Lung (tissue), 13 donors: ENCODE measurements around the gene TWF2. TPM values are rescaled to one million over a fixed set of nuclear protein-coding genes. Genes with fewer than 3 reads are reported as not detected.
A peak's percentile ranks its signal among the peaks of the same experiment; 100 is the strongest.

ENCODE experiments used
- ATAC-seq: fragments of 200-7000 bp; cut with Tn5 transposase; one replicate; pipeline ENCODE4 v1.9.1; 2020; ENCODE audit warnings: moderate number of reproducible peaks; ENCODE audit not compliant: insufficient read depth, low FRiP score
- DNase-seq, 3 donors: peaks; one replicate each; pipeline ENCODE4 v3.0.0-alpha.2; 2013 to 2017
- H3K27ac ChIP-seq, 2 donors: one replicate each; pipeline ENCODE4 v1.5.1; 2013; ENCODE audit warnings: mild to moderate bottlenecking in 2 of 2, moderate library complexity in 2 of 2, control low read depth in 1 of 2, inconsistent platforms in 1 of 2, low read depth in 1 of 2, low read length in 1 of 2
- H3K27me3 ChIP-seq, 3 donors: one replicate each; pipeline ENCODE4 v1.5.1; 2013; ENCODE audit warnings: low read length in 2 of 3; ENCODE audit not compliant: control insufficient read depth in 3 of 3, insufficient read depth in 3 of 3
- H3K36me3 ChIP-seq, 4 donors: one replicate each; pipeline ENCODE4 v1.5.1; 2013; ENCODE audit warnings: low read length in 4 of 4, mild to moderate bottlenecking in 1 of 4, moderate library complexity in 1 of 4; ENCODE audit not compliant: control insufficient read depth in 4 of 4, insufficient read depth in 4 of 4
- H3K4me1 ChIP-seq, 5 donors: one replicate each; pipeline ENCODE4 v1.5.1; 2013; ENCODE audit warnings: low read length in 5 of 5, mild to moderate bottlenecking in 2 of 5, moderate library complexity in 1 of 5; ENCODE audit not compliant: control insufficient read depth in 5 of 5, insufficient read depth in 5 of 5
- H3K4me3 ChIP-seq: one replicate; pipeline ENCODE4 v1.5.1; 2013; ENCODE audit warnings: mild to moderate bottlenecking, control low read depth, moderate library complexity
- H3K9ac ChIP-seq, 2 donors: one replicate each; pipeline ENCODE4 v1.5.1; 2013; ENCODE audit warnings: low read length in 2 of 2, control low read depth in 1 of 2; ENCODE audit not compliant: insufficient read depth in 1 of 2
- H3K9me3 ChIP-seq, 4 donors: one replicate each; pipeline ENCODE4 v1.5.1; 2013; ENCODE audit warnings: low read length in 3 of 4, mild to moderate bottlenecking in 1 of 4, moderate library complexity in 1 of 4; ENCODE audit not compliant: control insufficient read depth in 4 of 4, insufficient read depth in 3 of 4
- CTCF ChIP-seq: IDR thresholded peaks from 2 replicates; pipeline ENCODE4 v1.5.1; 2012; ENCODE audit warnings: mild to moderate bottlenecking; ENCODE audit errors: control extremely low read depth, extremely low read depth
- WGBS, 2 donors: extraction: QIAGEN DNeasy Blood & Tissue Kit; methylation state at CpG; one replicate each; pipeline ENCODE4 v1.1.7; 2013; 5-methylcytosine and 5-hydroxymethylcytosine counted together
- polyA plus RNA-seq, 2 donors: library from polyadenylated mRNA; stranded (reverse); fragments of 200-250 nt; gene quantifications; one replicate each; pipeline ENCODE4 v1.2.1, GENCODE V29; 2013
- small RNA-seq: library from RNA; depleted of rRNA; stranded (forward); fragments of <200 nt; gene quantifications from one replicate; pipeline ENCODE3, GENCODE V24; 2014; ENCODE audit warnings: low replicate concordance
- total RNA-seq, 2 donors: library from RNA; depleted of rRNA in 1 of 2; stranded (reverse); fragments of >200 nt in 1 of 2; gene quantifications; one replicate each; pipeline ENCODE4 v1.2.1, GENCODE V29; 2014 to 2021
- donor health status: control.
- donor health status: control.
- donor health status: Bipolar disorder and iron deficiency.
- donor health status: healthy.
- donor health status: DM: yes; HTN: yes; CAD: no.

Gene TWF2
- total and polyA plus RNA-seq, 4 donors, result 25.7 to 104 (median 60.7) TPM

- H3K4me3 ChIP-seq, result no peak overlapping the region
- no peak overlapping the region for H3K27ac ChIP-seq
- DNase-seq (no peak), ATAC-seq (peak; percentile 20)
- TF ChIP-seq CTCF, result no peak
- no peaks in the 10 kb centered on the region for H3K27me3 ChIP-seq
- H3K9me3 ChIP-seq, result no peaks in the 10 kb centered on the region
- H3K4me1 ChIP-seq, result peaks cover 0 to 10% (median 7%) of the 10 kb centered on the region in 5 donors
- H3K9ac ChIP-seq, result no peak overlapping the region
- 69 to 76% methylated on average over 5 of the region's 5 CpGs for WGBS, 2 donors
- no peaks in the 10 kb centered on the region for H3K36me3 ChIP-seq
Measured at GRCh38 chr3:52182196-52182595, 56.8 kb downstream of the TWF2 start.

GRCh38 chr3:52181543-52181942, 57.4 kb downstream of the TWF2 start:
- H3K9ac ChIP-seq, result no peak overlapping the region
- H3K4me3 ChIP-seq, result no peak overlapping the region
- H3K27me3 ChIP-seq, result no peaks in the 10 kb centered on the region
- H3K27ac ChIP-seq, result peak overlapping the region in 1 of 2 donors; percentile 55
- H3K36me3 ChIP-seq, result no peaks in the 10 kb centered on the region
- H3K4me1 ChIP-seq, result peaks cover 2 to 15% (median 7%) of the 10 kb centered on the region in 5 donors
- H3K9me3 ChIP-seq, result no peaks in the 10 kb centered on the region
- no peak for TF ChIP-seq CTCF
- WGBS, 2 donors, result 70% methylated on average over 4 of the region's 4 CpGs
- no peak for DNase-seq
- peak; percentile 23 for ATAC-seq

Small RNA genes lying within 50 kb of the gene (small RNA-seq; reads per million reads assigned to genes)
- 2,374 reads per million, percentile 100 among the genes with 10 or more reads in this experiment for gene MIRLET7G

Other genes starting within 250 kb of the TWF2 start
- gene RPL29, start 243.3 kb downstream of the TWF2 start, total RNA-seq, result 100 to 1,000 TPM; 711 to 912 TPM
- gene RPL29, start 243.3 kb downstream of the TWF2 start, polyA plus RNA-seq, result 1,000 to 10,000 TPM; 1,556 to 2,402 TPM
- gene DUSP7, start 182.6 kb downstream of the TWF2 start, total RNA-seq, result 10 to 100 TPM; 16.5 to 36.2 TPM
- 10 to 100 TPM; 10.2 to 25.2 TPM for gene DUSP7, start 182.6 kb downstream of the TWF2 start, polyA plus RNA-seq
- gene POC1A, start 84.7 kb downstream of the TWF2 start, total RNA-seq, result 1 to 10 TPM; 3.9 to 5.4 TPM
- 1 to 10 TPM; 2.3 to 4.1 TPM for gene POC1A, start 84.7 kb downstream of the TWF2 start, polyA plus RNA-seq
- 10 to 100 TPM; 38.7 to 85.1 TPM for gene ALAS1, start 41.0 kb downstream of the TWF2 start, total RNA-seq
- gene ALAS1, start 41.0 kb downstream of the TWF2 start, polyA plus RNA-seq, result 10 to 100 TPM; 56.8 to 57.6 TPM
- gene TLR9, start 13.5 kb downstream of the TWF2 start, total RNA-seq, result 1 to 10 TPM in 1 of 2 donors, under 1 TPM in 1; 0.20 to 1.1 TPM
- gene TLR9, start 13.5 kb downstream of the TWF2 start, polyA plus RNA-seq, result under 1 TPM; 0.37 TPM
- 10 to 100 TPM; 18.2 to 45.0 TPM for gene PPM1M, start 6.6 kb upstream of the TWF2 start, total RNA-seq
- gene PPM1M, start 6.6 kb upstream of the TWF2 start, polyA plus RNA-seq, result 10 to 100 TPM; 25.0 to 53.6 TPM
- gene WDR82, start 39.5 kb upstream of the TWF2 start, total RNA-seq, result 10 to 100 TPM; 61.0 to 72.8 TPM
- 10 to 100 TPM; 19.4 to 41.2 TPM for gene WDR82, start 39.5 kb upstream of the TWF2 start, polyA plus RNA-seq
- 10 to 100 TPM in 1 of 2 donors, 1 to 10 TPM in 1; 8.7 to 22.3 TPM for gene GLYCTK, start 48.7 kb upstream of the TWF2 start, total RNA-seq
- gene GLYCTK, start 48.7 kb upstream of the TWF2 start, polyA plus RNA-seq, result 10 to 100 TPM; 12.4 to 14.0 TPM
- 10 to 100 TPM; 14.5 to 21.5 TPM for gene DNAH1, start 77.2 kb upstream of the TWF2 start, total RNA-seq
- 1 to 10 TPM; 6.1 to 8.3 TPM for gene DNAH1, start 77.2 kb upstream of the TWF2 start, polyA plus RNA-seq
- 10 to 100 TPM; 39.9 to 76.4 TPM for gene BAP1, start 170.8 kb upstream of the TWF2 start, total RNA-seq
- 10 to 100 TPM; 57.0 to 57.4 TPM for gene BAP1, start 170.8 kb upstream of the TWF2 start, polyA plus RNA-seq
- 1 to 10 TPM; 6.5 to 7.1 TPM for gene PHF7, start 171.5 kb upstream of the TWF2 start, total RNA-seq
- 1 to 10 TPM; 3.9 to 5.4 TPM for gene PHF7, start 171.5 kb upstream of the TWF2 start, polyA plus RNA-seq
- 10 to 100 TPM; 10.6 to 30.8 TPM for gene SEMA3G, start 205.9 kb upstream of the TWF2 start, total RNA-seq
- 10 to 100 TPM in 1 of 2 donors, 1 to 10 TPM in 1; 5.1 to 19.1 TPM for gene SEMA3G, start 205.9 kb upstream of the TWF2 start, polyA plus RNA-seq
- gene TNNC1, start 214.9 kb upstream of the TWF2 start, total RNA-seq, result 10 to 100 TPM; 31.3 to 35.6 TPM
- gene TNNC1, start 214.9 kb upstream of the TWF2 start, polyA plus RNA-seq, result 100 to 1,000 TPM in 1 of 2 donors, 10 to 100 TPM in 1; 17.3 to 250 TPM
- 100 to 1,000 TPM in 1 of 2 donors, 10 to 100 TPM in 1; 80.0 to 127 TPM for gene NISCH, start 216.4 kb upstream of the TWF2 start, total RNA-seq
- 10 to 100 TPM; 37.8 to 47.3 TPM for gene NISCH, start 216.4 kb upstream of the TWF2 start, polyA plus RNA-seq